SK-N-SH treated with all-trans-retinoic acid at 6 μM for 48 hours (cell line): ENCODE results near the gene MRPL21.

Experiments
- ARNTL ChIP-seq: fragments of 450-650 bp; formaldehyde crosslinking; IDR thresholded peaks from 2 replicates; pipeline ENCODE4 v1.5.0; 2020; ENCODE audit warnings: low read depth, mild to moderate bottlenecking, moderate library complexity, borderline replicate concordance
- BACH2 ChIP-seq: fragments of 250-450 bp; sonication (Bioruptor Pico); IDR thresholded peaks from 2 replicates; pipeline ENCODE4 v1.9.0; 2021; ENCODE audit warnings: mild to moderate bottlenecking, borderline replicate concordance
- ESRRG ChIP-seq: fragments of 250-450 bp; sonication (Bioruptor Pico); IDR thresholded peaks from 2 replicates; pipeline ENCODE4 v1.6.1; 2021; ENCODE audit warnings: mild to moderate bottlenecking
- TCF4 ChIP-seq: fragments of 250-450 bp; sonication (Bioruptor Pico); IDR thresholded peaks from 2 replicates; pipeline ENCODE4 v1.8.0; 2021; ENCODE audit warnings: mild to moderate bottlenecking, moderate library complexity, borderline replicate concordance
- TOX ChIP-seq: fragments of 250-450 bp; sonication (Bioruptor Pico); IDR thresholded peaks from 2 replicates; pipeline ENCODE4 v1.8.0; 2021; ENCODE audit warnings: mild to moderate bottlenecking, moderate library complexity, borderline replicate concordance
- ZFP3 ChIP-seq: fragments of 250-450 bp; sonication (Bioruptor Pico); IDR thresholded peaks from 2 replicates; pipeline ENCODE4 v1.5.0; 2020; ENCODE audit warnings: mild to moderate bottlenecking, moderate library complexity
- ZFP30 ChIP-seq: fragments of 450-650 bp; formaldehyde crosslinking; IDR thresholded peaks from 2 replicates; pipeline ENCODE4 v1.5.0; 2022; ENCODE audit warnings: mild to moderate bottlenecking, moderate library complexity
- TF ChIP-seq, protein P1 (sequence below): fragments of 250-450 bp; sonication (Bioruptor Pico); IDR thresholded peaks from 2 replicates; pipeline ENCODE4 v1.8.0; 2020; ENCODE audit warnings: mild to moderate bottlenecking, moderate library complexity, borderline replicate concordance
- TF ChIP-seq, protein P2 (sequence below): fragments of 250-450 bp; sonication (Bioruptor Pico); IDR thresholded peaks from 2 replicates; pipeline ENCODE4 v1.8.0; 2021; ENCODE audit warnings: low read depth, mild to moderate bottlenecking, moderate library complexity, borderline replicate concordance
- TF ChIP-seq, protein P3 (sequence below): fragments of 250-450 bp; sonication (Bioruptor Pico); IDR thresholded peaks from 2 replicates; pipeline ENCODE4 v1.5.1; 2021; ENCODE audit warnings: mild to moderate bottlenecking, moderate library complexity

DNA sequence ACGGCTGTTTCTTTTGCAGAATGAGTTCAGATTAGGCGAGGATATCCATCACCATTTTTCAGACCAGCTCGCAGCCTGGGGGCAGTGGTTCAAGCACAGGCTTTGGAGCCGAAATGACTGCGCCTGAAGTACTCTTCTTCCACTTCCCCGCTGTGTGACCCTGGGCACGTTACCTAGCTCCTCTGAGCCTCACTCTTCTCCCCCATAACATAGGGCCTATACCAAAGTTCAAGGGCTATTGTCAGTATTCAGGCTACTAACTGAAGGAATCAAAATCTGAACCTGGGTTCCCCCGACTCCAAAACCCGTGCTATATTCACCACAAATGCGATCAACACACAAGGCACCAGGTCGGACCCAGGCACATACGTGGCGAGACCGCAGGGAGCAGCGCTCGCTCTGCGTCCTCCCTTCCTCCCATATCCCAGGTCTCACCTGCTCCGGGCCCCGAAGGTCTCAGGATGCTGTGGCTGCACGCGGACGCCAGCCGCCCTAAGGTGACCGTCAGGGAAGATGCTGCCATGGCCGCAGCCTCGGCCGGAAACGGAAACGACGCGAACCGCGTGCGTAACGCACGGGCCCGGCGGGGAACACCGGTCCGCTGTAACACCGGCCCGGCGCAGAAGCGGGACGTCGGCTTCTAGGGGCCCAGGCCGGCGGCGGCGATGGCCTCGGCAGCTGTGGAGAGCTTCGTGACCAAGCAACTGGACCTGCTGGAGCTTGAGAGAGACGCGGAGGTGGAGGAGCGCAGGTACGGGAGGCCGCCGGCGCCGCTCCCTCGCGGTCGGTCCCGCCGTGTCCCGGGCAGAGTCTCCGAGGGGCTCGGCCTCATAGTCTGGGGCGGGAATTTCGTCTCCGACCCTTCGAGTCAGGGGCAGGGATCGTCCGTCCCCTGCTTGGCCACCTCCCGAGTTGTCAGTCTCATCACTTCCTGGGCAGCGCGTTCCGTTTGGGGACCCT lies at the start of gene MRPL21, which contains the start of gene IGHMBP2:
- no peak for TF ChIP-seq ZFP3 (CRISPR knock-in tag)
- TF ChIP-seq, protein P1, sequence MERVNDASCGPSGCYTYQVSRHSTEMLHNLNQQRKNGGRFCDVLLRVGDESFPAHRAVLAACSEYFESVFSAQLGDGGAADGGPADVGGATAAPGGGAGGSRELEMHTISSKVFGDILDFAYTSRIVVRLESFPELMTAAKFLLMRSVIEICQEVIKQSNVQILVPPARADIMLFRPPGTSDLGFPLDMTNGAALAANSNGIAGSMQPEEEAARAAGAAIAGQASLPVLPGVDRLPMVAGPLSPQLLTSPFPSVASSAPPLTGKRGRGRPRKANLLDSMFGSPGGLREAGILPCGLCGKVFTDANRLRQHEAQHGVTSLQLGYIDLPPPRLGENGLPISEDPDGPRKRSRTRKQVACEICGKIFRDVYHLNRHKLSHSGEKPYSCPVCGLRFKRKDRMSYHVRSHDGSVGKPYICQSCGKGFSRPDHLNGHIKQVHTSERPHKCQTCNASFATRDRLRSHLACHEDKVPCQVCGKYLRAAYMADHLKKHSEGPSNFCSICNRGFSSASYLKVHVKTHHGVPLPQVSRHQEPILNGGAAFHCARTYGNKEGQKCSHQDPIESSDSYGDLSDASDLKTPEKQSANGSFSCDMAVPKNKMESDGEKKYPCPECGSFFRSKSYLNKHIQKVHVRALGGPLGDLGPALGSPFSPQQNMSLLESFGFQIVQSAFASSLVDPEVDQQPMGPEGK (CRISPR knock-in tag): no peak
- no peak for TF ChIP-seq ESRRG (CRISPR knock-in tag)
- TF ChIP-seq, protein P2, sequence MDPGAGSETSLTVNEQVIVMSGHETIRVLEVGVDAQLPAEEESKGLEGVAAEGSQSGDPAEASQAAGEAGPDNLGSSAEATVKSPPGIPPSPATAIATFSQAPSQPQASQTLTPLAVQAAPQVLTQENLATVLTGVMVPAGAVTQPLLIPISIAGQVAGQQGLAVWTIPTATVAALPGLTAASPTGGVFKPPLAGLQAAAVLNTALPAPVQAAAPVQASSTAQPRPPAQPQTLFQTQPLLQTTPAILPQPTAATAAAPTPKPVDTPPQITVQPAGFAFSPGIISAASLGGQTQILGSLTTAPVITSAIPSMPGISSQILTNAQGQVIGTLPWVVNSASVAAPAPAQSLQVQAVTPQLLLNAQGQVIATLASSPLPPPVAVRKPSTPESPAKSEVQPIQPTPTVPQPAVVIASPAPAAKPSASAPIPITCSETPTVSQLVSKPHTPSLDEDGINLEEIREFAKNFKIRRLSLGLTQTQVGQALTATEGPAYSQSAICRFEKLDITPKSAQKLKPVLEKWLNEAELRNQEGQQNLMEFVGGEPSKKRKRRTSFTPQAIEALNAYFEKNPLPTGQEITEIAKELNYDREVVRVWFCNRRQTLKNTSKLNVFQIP (CRISPR knock-in tag): no peak
- TF ChIP-seq TOX (CRISPR knock-in tag): no peak
- no peak for TF ChIP-seq ZFP30 (CRISPR knock-in tag)
- TF ChIP-seq TCF4 (CRISPR knock-in tag): no peak
- no peak for TF ChIP-seq BACH2 (CRISPR knock-in tag)
- TF ChIP-seq, protein P3, sequence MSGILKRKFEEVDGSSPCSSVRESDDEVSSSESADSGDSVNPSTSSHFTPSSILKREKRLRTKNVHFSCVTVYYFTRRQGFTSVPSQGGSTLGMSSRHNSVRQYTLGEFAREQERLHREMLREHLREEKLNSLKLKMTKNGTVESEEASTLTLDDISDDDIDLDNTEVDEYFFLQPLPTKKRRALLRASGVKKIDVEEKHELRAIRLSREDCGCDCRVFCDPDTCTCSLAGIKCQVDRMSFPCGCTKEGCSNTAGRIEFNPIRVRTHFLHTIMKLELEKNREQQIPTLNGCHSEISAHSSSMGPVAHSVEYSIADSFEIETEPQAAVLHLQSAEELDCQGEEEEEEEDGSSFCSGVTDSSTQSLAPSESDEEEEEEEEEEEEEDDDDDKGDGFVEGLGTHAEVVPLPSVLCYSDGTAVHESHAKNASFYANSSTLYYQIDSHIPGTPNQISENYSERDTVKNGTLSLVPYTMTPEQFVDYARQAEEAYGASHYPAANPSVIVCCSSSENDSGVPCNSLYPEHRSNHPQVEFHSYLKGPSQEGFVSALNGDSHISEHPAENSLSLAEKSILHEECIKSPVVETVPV (CRISPR knock-in tag): no peak
- TF ChIP-seq ARNTL (CRISPR knock-in tag): no peak
